CD14-positive monocyte (primary cell): Measurements from ENCODE around the gene STING1. TPM values are rescaled to one million over a fixed set of nuclear protein-coding genes. Genes with fewer than 3 reads are reported as not detected.
A peak's percentile ranks its signal among the peaks of the same experiment; 100 is the strongest.

Experiments used
- DNase-seq, 3 donors: peaks; one replicate each; pipeline ENCODE4 v3.0.0-alpha.2; 2011 to 2022
- H2AFZ ChIP-seq: 2 replicates; pipeline ENCODE4 v1.6.0; 2012; ENCODE audit warnings: mild to moderate bottlenecking, low read depth, low read length, inconsistent platforms; ENCODE audit not compliant: insufficient read depth, poor library complexity, severe bottlenecking
- H3K27ac ChIP-seq, 2 donors: 1 replicate in 1 of 2; 2 replicates in 1 of 2; pipeline ENCODE4 v1.5.1; 2012 to 2013; ENCODE audit warnings: low read length in 2 of 2, control low read depth in 1 of 2, inconsistent platforms in 1 of 2, low read depth in 1 of 2, mild to moderate bottlenecking in 1 of 2
- H3K27me3 ChIP-seq, 2 donors: one replicate each; pipeline versions ENCODE4 v1.6.0 to v1.6.1; 2011 to 2013; ENCODE audit warnings: low read length in 2 of 2; ENCODE audit not compliant: control insufficient read depth in 2 of 2, insufficient read depth in 2 of 2
- H3K36me3 ChIP-seq, 2 donors: replicated peaks in 1 of 2; 1 replicate in 1 of 2; 2 replicates in 1 of 2; pipeline versions ENCODE4 v1.5.1 to v1.6.1; 2012 to 2013; ENCODE audit warnings: low read length in 2 of 2, control low read depth in 1 of 2, inconsistent platforms in 1 of 2, mild to moderate bottlenecking in 1 of 2; ENCODE audit not compliant: insufficient read depth in 2 of 2, control insufficient read depth in 1 of 2
- H3K4me1 ChIP-seq, 2 donors: 1 replicate in 1 of 2; 2 replicates in 1 of 2; pipeline versions ENCODE4 v1.5.1 to v1.6.1; 2012 to 2013; ENCODE audit warnings: low read length in 2 of 2, control low read depth in 1 of 2, inconsistent platforms in 1 of 2, mild to moderate bottlenecking in 1 of 2, moderate library complexity in 1 of 2; ENCODE audit not compliant: insufficient read depth in 2 of 2, control insufficient read depth in 1 of 2
- H3K4me2 ChIP-seq: replicated peaks from 2 replicates; pipeline ENCODE3; 2012; ENCODE audit warnings: low read length, moderate library complexity, mild to moderate bottlenecking; ENCODE audit not compliant: poor library complexity, severe bottlenecking; ENCODE audit errors: extremely low read depth
- H3K4me3 ChIP-seq, 3 experiments: fragments of 200-600 bp in 1 of 3; sonication (generic) in 1 of 3; replicated peaks in 1 of 3; 1 replicate in 2 of 3; 2 replicates in 1 of 3; pipeline ENCODE4 v1.5.1; 2011 to 2013; ENCODE audit warnings: low read length in 3 of 3, mild to moderate bottlenecking in 3 of 3, control low read depth in 2 of 3, low read depth in 2 of 3, inconsistent platforms in 1 of 3, moderate library complexity in 1 of 3
- H3K79me2 ChIP-seq: 2 replicates; pipeline ENCODE4 v1.6.0; 2012; ENCODE audit warnings: mild to moderate bottlenecking, control low read depth, inconsistent platforms, low read length, moderate library complexity; ENCODE audit not compliant: insufficient read depth
- H3K9ac ChIP-seq: 2 replicates; pipeline ENCODE4 v1.6.0; 2017; ENCODE audit warnings: low read length, mild to moderate bottlenecking; ENCODE audit not compliant: insufficient read depth, poor library complexity, severe bottlenecking
- H3K9me3 ChIP-seq, 2 donors: replicated peaks in 1 of 2; 1 replicate in 1 of 2; 2 replicates in 1 of 2; pipeline versions ENCODE4 v1.5.1 to v1.6.1; 2012 to 2013; ENCODE audit warnings: low read length in 2 of 2, control low read depth in 1 of 2; ENCODE audit not compliant: control insufficient read depth in 1 of 2, insufficient read depth in 1 of 2
- H4K20me1 ChIP-seq: 2 replicates; pipeline ENCODE4 v1.6.0; 2012; ENCODE audit warnings: mild to moderate bottlenecking, low read length, control low read depth, moderate library complexity; ENCODE audit not compliant: insufficient read depth
- H3K27ac Mint-ChIP-seq, 7 donors: one replicate each; pipeline ENCODE4 v1.8.0; 2020; ENCODE audit warnings: mild to moderate bottlenecking in 7 of 7, mixed read lengths in 7 of 7, moderate library complexity in 6 of 7, inconsistent platforms in 2 of 7
- H3K27me3 Mint-ChIP-seq, 3 donors: one replicate each; pipeline ENCODE4 v1.8.0; 2021 to 2022; ENCODE audit warnings: low read depth in 3 of 3, mild to moderate bottlenecking in 3 of 3, mixed read lengths in 3 of 3, moderate library complexity in 3 of 3, inconsistent platforms in 1 of 3
- H3K36me3 Mint-ChIP-seq, 2 donors: one replicate each; pipeline ENCODE4 v1.8.0; 2020; ENCODE audit warnings: mixed read lengths in 2 of 2, inconsistent platforms in 1 of 2, mild to moderate bottlenecking in 1 of 2
- H3K4me1 Mint-ChIP-seq: one replicate; pipeline ENCODE4 v1.8.0; 2020; ENCODE audit warnings: mild to moderate bottlenecking, mixed read lengths
- H3K4me3 Mint-ChIP-seq, 2 donors: one replicate each; pipeline ENCODE4 v1.8.0; 2020; ENCODE audit warnings: mild to moderate bottlenecking in 2 of 2, mixed read lengths in 2 of 2, moderate library complexity in 1 of 2
- H3K9me3 Mint-ChIP-seq, 7 donors: one replicate each; pipeline ENCODE4 v1.8.0; 2020 to 2022; ENCODE audit warnings: mixed read lengths in 7 of 7, mild to moderate bottlenecking in 6 of 7, moderate library complexity in 6 of 7, inconsistent platforms in 2 of 7
- WGBS: methylation state at CpG from one replicate; pipeline ENCODE4 v1.1.5; 2013; ENCODE audit warnings: missing lambda C conversion rate; ENCODE audit not compliant: insufficient coverage; 5-methylcytosine and 5-hydroxymethylcytosine counted together
- intact Hi-C, 2 donors: fragments of 100-400 bp; cut with micrococcal nuclease; formaldehyde crosslinking; loops; one replicate each; pipeline versions ENCODE4 v1.15.0 to v1.15.1; 2023
- polyA plus RNA-seq, 3 donors: library from polyadenylated mRNA; depleted of rRNA in 1 of 3; unstranded in 2 of 3; stranded (reverse) in 1 of 3; fragments of 300-500 nt in 2 of 3; fragments of >200 nt in 1 of 3; fragmentation: Illumina TruSeq in 2 of 3; gene quantifications; 1 replicate in 2 of 3; 2 replicates in 1 of 3; pipeline ENCODE4 v1.2.3, GENCODE V29; 2012 to 2021
- TF ChIP-seq, protein P1 (sequence below): fragments of 200-600 bp; IDR thresholded peaks from one replicate; pipeline ENCODE4 v1.8.0; 2022; ENCODE audit warnings: antibody characterized with exemption, mild to moderate bottlenecking

Gene STING1
- polyA plus RNA-seq, 3 donors = 83.7 to 225 (median 115) TPM

DNA sequence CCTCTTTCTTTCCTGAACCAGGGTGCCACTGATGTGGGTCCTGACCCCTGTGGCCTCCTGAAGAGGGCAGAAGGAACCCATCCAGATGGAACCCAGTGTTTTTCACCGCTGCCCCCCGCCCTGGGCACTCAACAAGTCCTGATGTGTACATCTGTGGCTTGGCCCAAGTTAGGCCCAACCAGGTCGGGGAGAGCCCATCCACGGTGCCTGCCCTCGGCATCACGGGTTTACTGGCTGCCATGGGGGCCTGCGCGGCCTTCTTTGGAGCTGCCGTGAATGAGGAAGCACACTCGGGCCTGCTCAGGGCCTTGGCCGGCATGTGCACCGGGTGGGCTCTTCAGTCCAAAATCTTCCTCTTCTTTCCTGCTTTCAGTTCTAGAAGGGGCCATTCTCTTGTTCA lies 25.8 kb downstream of the STING1 start:
- Mint-ChIP-seq H3K36me3 (no peaks in the 10 kb centered on the region), H3K27me3 (peaks cover 0 to 1% (median 0%) of the 10 kb centered on the region in 3 donors), H3K9me3 (no peaks in the 10 kb centered on the region), H3K4me1 (peaks cover 14% of the 10 kb centered on the region), H3K4me3 (no peak overlapping the region), H3K27ac (peak overlapping the region in 2 of 7 donors; percentile 52)
- 73% methylated on average over 12 of the region's 12 CpGs for WGBS
- Histone ChIP-seq H3K79me2 (no peaks in the 10 kb centered on the region), H3K9me3 (no peaks in the 10 kb centered on the region), H3K36me3 (no peaks in the 10 kb centered on the region), H2AFZ (no peak overlapping the region), H3K9ac (no peak overlapping the region), H3K4me2 (no peak overlapping the region), H3K27me3 (no peaks in the 10 kb centered on the region), H3K4me3 (no peak overlapping the region), H3K4me1 (peaks cover 3 to 7% of the 10 kb centered on the region in 2 donors), H3K27ac (no peak overlapping the region), H4K20me1 (no peaks in the 10 kb centered on the region)
- intact Hi-C loops = no loop called here
- TF ChIP-seq, protein P1, sequence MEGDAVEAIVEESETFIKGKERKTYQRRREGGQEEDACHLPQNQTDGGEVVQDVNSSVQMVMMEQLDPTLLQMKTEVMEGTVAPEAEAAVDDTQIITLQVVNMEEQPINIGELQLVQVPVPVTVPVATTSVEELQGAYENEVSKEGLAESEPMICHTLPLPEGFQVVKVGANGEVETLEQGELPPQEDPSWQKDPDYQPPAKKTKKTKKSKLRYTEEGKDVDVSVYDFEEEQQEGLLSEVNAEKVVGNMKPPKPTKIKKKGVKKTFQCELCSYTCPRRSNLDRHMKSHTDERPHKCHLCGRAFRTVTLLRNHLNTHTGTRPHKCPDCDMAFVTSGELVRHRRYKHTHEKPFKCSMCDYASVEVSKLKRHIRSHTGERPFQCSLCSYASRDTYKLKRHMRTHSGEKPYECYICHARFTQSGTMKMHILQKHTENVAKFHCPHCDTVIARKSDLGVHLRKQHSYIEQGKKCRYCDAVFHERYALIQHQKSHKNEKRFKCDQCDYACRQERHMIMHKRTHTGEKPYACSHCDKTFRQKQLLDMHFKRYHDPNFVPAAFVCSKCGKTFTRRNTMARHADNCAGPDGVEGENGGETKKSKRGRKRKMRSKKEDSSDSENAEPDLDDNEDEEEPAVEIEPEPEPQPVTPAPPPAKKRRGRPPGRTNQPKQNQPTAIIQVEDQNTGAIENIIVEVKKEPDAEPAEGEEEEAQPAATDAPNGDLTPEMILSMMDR = no peak
- no peak for DNase-seq

DNA sequence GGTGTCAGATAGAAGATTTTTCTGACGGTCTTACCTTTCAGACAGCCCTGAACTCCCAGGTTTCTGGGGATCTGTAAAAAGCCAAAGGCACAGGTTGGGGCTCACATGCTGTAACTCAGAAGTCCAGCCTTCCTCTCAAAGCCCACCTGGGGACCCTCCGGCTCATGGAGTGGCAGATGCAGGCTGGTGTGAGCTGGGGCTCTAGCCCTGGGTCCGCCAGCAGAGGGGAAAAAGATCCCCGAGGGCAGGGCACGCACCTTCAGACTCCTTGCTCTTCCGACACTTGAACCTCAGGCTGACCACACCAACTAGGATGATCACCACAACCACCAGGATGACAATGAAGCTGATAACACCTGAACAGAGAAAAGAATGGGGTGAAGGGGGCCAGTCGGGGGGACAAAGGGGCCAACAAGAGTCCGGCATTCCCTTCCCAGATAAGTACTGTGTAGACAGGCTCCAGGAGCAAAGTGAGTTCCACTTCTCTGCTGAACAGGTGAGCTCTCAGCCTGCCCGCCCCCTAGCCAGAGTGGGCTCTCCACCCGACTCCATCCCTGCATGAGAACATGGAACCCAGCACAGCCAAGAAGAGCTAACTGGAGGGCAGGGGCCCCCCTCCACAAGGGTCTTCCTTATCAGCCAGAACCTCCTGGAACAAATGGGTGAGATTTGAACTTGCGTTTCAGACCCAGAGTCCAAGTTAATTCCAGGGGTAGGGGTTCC lies 27.8 kb downstream of the STING1 start:
- Histone ChIP-seq H3K79me2 (no peaks in the 10 kb centered on the region), H3K27ac (no peak overlapping the region), H2AFZ (no peak overlapping the region), H3K9me3 (no peaks in the 10 kb centered on the region), H4K20me1 (no peaks in the 10 kb centered on the region), H3K4me3 (no peak overlapping the region), H3K27me3 (no peaks in the 10 kb centered on the region), H3K9ac (no peak overlapping the region), H3K4me2 (no peak overlapping the region), H3K36me3 (no peaks in the 10 kb centered on the region), H3K4me1 (peaks cover 3 to 7% of the 10 kb centered on the region in 2 donors)
- peaks cover 11% of the 10 kb centered on the region for H3K4me1 Mint-ChIP-seq
- peaks cover 0 to 1% (median 0%) of the 10 kb centered on the region in 3 donors for H3K27me3 Mint-ChIP-seq
- H3K36me3 Mint-ChIP-seq = no peaks in the 10 kb centered on the region
- no peak overlapping the region for H3K27ac Mint-ChIP-seq
- intact Hi-C loops = no loop called here
- 88% methylated on average over 5 of the region's 11 CpGs for WGBS
- TF ChIP-seq, protein P1 = no peak
- DNase-seq = no peak
- H3K9me3 Mint-ChIP-seq = no peaks in the 10 kb centered on the region
- H3K4me3 Mint-ChIP-seq = no peak overlapping the region
